Hypothalamus (tissue), 51 donors: Measurements from ENCODE around the gene AKAIN1.

Experiments used
- DNase-seq, 51 donors: peaks; one replicate each; lab custom pipeline; 2025; lab: John Stamatoyannopoulos, UW

The AKAIN1 gene

DNA sequence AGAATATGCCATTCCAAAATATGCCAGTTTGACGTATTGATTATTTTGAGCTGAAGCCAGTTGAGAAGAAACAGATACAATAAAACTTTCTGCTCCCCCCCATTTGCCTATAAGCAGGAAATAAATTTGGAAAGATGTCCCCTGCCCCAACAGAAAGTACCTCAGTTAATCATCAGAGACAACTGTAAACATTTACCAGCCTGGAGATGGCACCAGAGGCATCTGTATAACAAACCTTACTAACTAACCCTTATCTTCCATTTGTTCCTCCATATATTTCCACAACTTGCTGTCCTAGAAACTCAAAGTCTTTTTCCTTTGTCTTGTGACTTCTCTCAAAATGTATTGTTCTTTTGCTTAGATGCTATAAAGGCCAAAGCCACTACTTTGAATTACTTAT is 93.8 kb downstream of the AKAIN1 start:
- no peak for DNase-seq

DNA sequence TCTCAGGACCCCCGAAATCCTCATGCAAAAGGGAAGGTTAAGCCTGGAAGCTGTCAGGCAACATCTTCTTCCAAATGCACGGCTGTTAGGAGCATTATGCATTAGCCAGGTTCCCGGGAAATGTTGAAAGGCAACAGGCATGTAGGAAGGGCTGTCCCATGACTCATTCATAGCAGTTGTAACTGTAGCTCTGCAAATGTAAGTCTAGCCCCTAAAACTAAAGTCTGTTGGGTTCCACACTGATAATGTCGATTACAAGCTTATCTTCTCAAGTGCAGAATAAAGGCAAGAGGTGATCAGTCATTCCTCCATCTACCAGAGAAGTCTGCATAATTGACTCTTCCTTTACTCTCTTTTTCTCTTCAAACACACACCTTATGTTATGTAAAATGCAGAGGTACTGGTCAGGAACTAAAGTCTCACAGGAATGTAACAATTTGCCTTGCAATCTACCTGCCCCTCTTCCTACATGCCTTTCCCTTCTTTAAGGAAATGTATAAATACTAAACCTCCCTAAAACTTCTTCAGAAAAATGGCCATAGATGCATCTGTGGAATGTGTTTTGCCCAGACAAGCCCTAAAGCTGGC is 99.8 kb downstream of the AKAIN1 start:
- no peak for DNase-seq

DNA sequence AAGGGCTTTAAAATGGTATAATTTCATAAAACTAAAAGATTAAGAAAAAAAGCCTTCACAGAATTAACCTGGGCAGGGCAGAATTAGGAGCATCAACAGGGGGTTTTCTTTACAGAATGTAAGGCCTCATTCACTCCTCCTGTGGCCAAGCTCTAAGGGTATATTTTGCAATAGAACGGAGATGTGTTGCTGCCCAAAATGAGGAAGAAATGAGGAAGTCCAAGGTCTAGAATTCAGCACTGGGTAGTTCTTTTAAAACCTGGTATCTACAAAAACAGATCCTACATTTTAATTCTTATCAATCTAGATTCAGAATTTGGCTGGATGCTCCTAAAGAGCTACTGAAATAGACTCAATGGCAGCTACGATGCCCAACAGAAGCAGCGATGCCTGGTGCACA is 101.8 kb downstream of the AKAIN1 start:
- no peak for DNase-seq

DNA sequence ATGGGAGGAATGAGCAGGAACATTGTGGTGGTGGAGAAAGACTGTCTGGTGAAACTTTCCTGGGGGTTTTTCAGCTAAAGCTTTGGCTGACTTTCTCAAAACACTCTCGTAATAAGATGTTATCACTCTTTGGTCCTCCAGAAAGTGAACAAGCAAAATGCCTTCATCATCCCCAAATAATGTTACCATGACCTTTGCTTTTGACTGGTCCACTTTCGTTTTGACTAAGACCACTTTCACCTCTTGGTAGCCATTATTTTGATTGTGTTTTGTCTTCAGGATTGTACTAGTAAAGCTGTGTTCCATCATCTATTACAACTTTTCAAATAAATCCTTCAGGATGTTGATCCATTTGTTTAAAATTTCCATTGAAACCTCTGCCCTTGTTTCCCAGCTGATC is 103.2 kb downstream of the AKAIN1 start:
- DNase-seq, result no peak
